Transverse colon (tissue), 4 donors: ENCODE results near the gene SV2A. TPM values are rescaled to one million over a fixed set of nuclear protein-coding genes. Genes with fewer than 3 reads are reported as not detected.

Experiments
- DNase-seq: peaks from one replicate; pipeline ENCODE4 v3.0.0-alpha.2; 2019
- H3K27ac ChIP-seq, 4 donors: fragments of 200-600 bp; sonication (generic); 2 replicates each; pipeline ENCODE4 v1.5.1; 2016 to 2018; ENCODE audit warnings: inconsistent platforms in 4 of 4
- H3K27me3 ChIP-seq: fragments of 200-600 bp; sonication (generic); 2 replicates; pipeline ENCODE4 v1.5.1; 2017; ENCODE audit warnings: inconsistent platforms
- H3K36me3 ChIP-seq, 4 donors: fragments of 200-600 bp; sonication (generic); 2 replicates each; pipeline ENCODE4 v1.5.1; 2017 to 2019; ENCODE audit warnings: inconsistent platforms in 4 of 4
- H3K4me1 ChIP-seq, 4 donors: fragments of 200-600 bp; sonication (generic); 2 replicates each; pipeline ENCODE4 v1.5.1; 2017 to 2020; ENCODE audit warnings: inconsistent platforms in 4 of 4
- H3K4me3 ChIP-seq, 4 donors: fragments of 200-600 bp; sonication (generic); 1 replicate in 1 of 4; 2 replicates in 3 of 4; pipeline versions ENCODE4 v1.5.1 to v1.6.1; 2017 to 2019; ENCODE audit warnings: inconsistent platforms in 4 of 4
- H3K9me3 ChIP-seq, 2 donors: fragments of 200-600 bp; sonication (generic); 2 replicates each; pipeline ENCODE4 v1.5.1; 2017 to 2019; ENCODE audit warnings: inconsistent platforms in 2 of 2
- CTCF ChIP-seq, 5 experiments: fragments of 200-600 bp in 3 of 5; fragments of 450-650 bp in 2 of 5; sonication (generic) in 3 of 5; IDR thresholded peaks; 1 replicate in 2 of 5; 2 replicates in 3 of 5; pipeline ENCODE4 v1.5.1; 2016 to 2017; ENCODE audit warnings: antibody characterized with exemption in 5 of 5, inconsistent platforms in 3 of 5, mild to moderate bottlenecking in 2 of 5, moderate library complexity in 1 of 5
- EP300 ChIP-seq: sonication (generic); formaldehyde crosslinking; IDR thresholded peaks from one replicate; pipeline ENCODE4 v1.6.1; 2017; ENCODE audit warnings: antibody characterized with exemption, low read depth
- POLR2A ChIP-seq: fragments of 450-650 bp; IDR thresholded peaks from one replicate; pipeline ENCODE4 v1.6.1; 2016; ENCODE audit warnings: antibody characterized with exemption, mild to moderate bottlenecking, moderate library complexity
- POLR2AphosphoS5 ChIP-seq, 3 donors: sonication (generic); formaldehyde crosslinking; IDR thresholded peaks; one replicate each; pipeline ENCODE4 v1.6.1; 2016; ENCODE audit warnings: antibody characterized with exemption in 3 of 3
- WGBS, 2 donors: methylation state at CpG; one replicate each; pipeline ENCODE4 v1.1.5; 2018; ENCODE audit warnings: low coverage in 1 of 2; 5-methylcytosine and 5-hydroxymethylcytosine counted together
- in situ Hi-C, 4 donors: fragments of 200-750 bp; cut with MboI; loops; one replicate each; pipeline versions ENCODE4 v1.15.0 to v1.15.1; 2017; ENCODE audit warnings: low sequenced_read_pairs in 3 of 4, low pct_ligation_motif_present in 1 of 4, low pct_unique_long_range_greater_than_20kb in 1 of 4
- intact Hi-C: fragments of 100-400 bp; cut with DNase I; formaldehyde crosslinking; loops from one replicate; pipeline ENCODE4 v1.15.1; 2023; ENCODE audit warnings: low total_unique reads
- total RNA-seq, 4 donors: library from RNA; depleted of rRNA; stranded (reverse); fragments of >200 nt; gene quantifications; one replicate each; pipeline ENCODE4 v1.1.0, GENCODE V29; 2016

Gene SV2A
- total RNA-seq, 4 donors from 2014 or later, result 0.40 to 2.5 (median 1.5) TPM

DNA sequence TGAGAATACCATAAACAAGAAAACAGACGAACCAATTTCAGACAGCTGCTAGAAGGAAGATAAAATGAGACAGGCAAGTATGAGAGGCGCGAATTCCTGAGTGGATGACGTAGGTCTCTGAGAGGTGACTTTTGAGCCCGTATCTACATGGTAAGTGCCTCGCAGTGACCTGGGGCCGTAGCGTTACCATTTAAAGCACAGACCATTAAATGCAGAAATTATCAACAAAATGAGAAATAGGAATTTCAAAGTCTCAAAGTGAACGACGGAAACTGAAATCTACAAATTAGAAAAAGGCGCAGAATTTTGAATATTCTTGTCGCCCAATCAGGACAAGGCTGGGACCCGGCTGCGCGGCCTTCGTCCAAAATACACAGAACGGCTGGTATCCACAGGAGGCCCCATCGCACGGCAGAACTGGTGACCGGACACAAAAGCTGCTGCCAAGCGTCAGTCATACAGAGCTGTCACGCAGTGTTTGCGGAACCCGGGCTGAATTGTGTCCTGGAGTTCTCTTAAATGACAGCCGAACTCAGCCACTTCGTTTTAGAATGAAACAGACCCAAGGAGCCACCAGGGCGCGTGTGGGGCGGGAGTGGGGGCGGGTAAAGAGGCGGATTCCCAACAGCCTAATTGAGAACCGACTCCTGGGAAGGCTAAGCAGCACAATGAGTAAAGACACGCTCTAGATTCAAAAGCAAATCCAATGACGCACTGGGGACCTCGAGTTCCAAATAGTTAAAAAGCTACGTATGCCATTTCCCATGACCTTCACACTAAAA lies 32.1 kb downstream of the SV2A start:
- in situ Hi-C loops (no loop called here), intact Hi-C loops (no loop called here)
- no peaks in the 10 kb centered on the region for H3K36me3 ChIP-seq
- 0% methylated on average over 15 to 36 of the region's 36 CpGs for WGBS, 2 donors
- TF ChIP-seq POLR2A, result peak; percentile 52
- TF ChIP-seq CTCF (IDR thresholded peaks at IDR 0.05), result peak in 3 of 5 experiments; percentile 7 to 19 (median 12)
- TF ChIP-seq POLR2AphosphoS5 (IDR thresholded peaks at IDR 0.05), result peak; percentile 53 to 85 (median 76)
- TF ChIP-seq EP300, result no peak
- H3K9me3 ChIP-seq, result no peaks in the 10 kb centered on the region
- peak overlapping the region; percentile 97 to 100 (median 98) for H3K27ac ChIP-seq
- DNase-seq, result peak; percentile 86
- no peaks in the 10 kb centered on the region for H3K27me3 ChIP-seq
- H3K4me1 ChIP-seq, result peaks cover 0 to 25% (median 13%) of the 10 kb centered on the region in 4 donors
- peak overlapping the region; percentile 61 to 81 (median 66) for H3K4me3 ChIP-seq

- no peaks in the 10 kb centered on the region for H3K27me3 ChIP-seq
- no peaks in the 10 kb centered on the region for H3K9me3 ChIP-seq
- in situ Hi-C loops (no loop called here), intact Hi-C loops (no loop called here)
- 9 to 14% methylated on average over 6 to 9 of the region's 9 CpGs for WGBS, 2 donors
- H3K36me3 ChIP-seq, result no peaks in the 10 kb centered on the region
- TF ChIP-seq CTCF (IDR thresholded peaks at IDR 0.05), result peak in 1 of 5 experiments; percentile 13
- TF ChIP-seq EP300, result no peak
- peak; percentile 5 for TF ChIP-seq POLR2A
- TF ChIP-seq POLR2AphosphoS5 (IDR thresholded peaks at IDR 0.05), result peak in 2 of 3 donors; percentile 5 to 29
- no peak for DNase-seq
- H3K4me3 ChIP-seq, result peak overlapping the region; percentile 61 to 81 (median 66)
- peak overlapping the region; percentile 97 to 100 (median 98) for H3K27ac ChIP-seq
- H3K4me1 ChIP-seq, result peaks cover 0 to 25% (median 13%) of the 10 kb centered on the region in 4 donors
These were observed 33.0 kb downstream of the SV2A start for GRCh38 chr1:149884433-149885338.

- peak overlapping the region in 1 of 4 donors; percentile 61 for H3K4me3 ChIP-seq
- WGBS, 2 donors, result 86 to 100% methylated on average over 3 of the region's 3 CpGs
- no peaks in the 10 kb centered on the region for H3K27me3 ChIP-seq
- H3K36me3 ChIP-seq, result no peaks in the 10 kb centered on the region
- H3K4me1 ChIP-seq, result peaks cover 0 to 18% (median 11%) of the 10 kb centered on the region in 4 donors
- no peak for DNase-seq
- no peak overlapping the region for H3K27ac ChIP-seq
- TF ChIP-seq CTCF (IDR thresholded peaks at IDR 0.05), result no peak
- TF ChIP-seq POLR2AphosphoS5 (IDR thresholded peaks at IDR 0.05), result peak in 1 of 3 donors; percentile 37
- peak; percentile 36 for TF ChIP-seq POLR2A
- H3K9me3 ChIP-seq, result no peaks in the 10 kb centered on the region
- in situ Hi-C loops, result no loop called here
- intact Hi-C loops, result no loop called here
These were observed 33.9 kb downstream of the SV2A start for GRCh38 chr1:149883598-149884247.
